GM12878 (cell line): ENCODE results near the gene CTIF. TPM values are rescaled to one million over a fixed set of nuclear protein-coding genes. Genes with fewer than 3 reads are reported as not detected.

Experiments
- ATAC-seq: fragments of 200-7000 bp; cut with Tn5 transposase; 3 replicates; pipeline ENCODE4 v1.9.1; 2020; ENCODE audit warnings: mild to moderate bottlenecking, moderate library complexity
- BruUV-seq: library from RNA; stranded (reverse); fragments of 400-500 nt; replicated peaks from 2 replicates; lab custom pipeline; 2021; lab: Mats Ljungman, UMichigan
- CTCF ChIA-PET: fragments of 300-600 bp; sonication (Branson Sonifier 250); formaldehyde crosslinking; extraction: SDS; loops from one replicate; lab custom pipeline; 2021; ENCODE audit warnings: inconsistent platforms; lab: Yijun Ruan, JAX
- POLR2A ChIA-PET: fragments of 350-600 bp; formaldehyde crosslinking; extraction: SDS; loops from one replicate; lab custom pipeline; 2021; ENCODE audit warnings: inconsistent platforms; lab: Charles Lee
- RAD21 ChIA-PET: fragments of 300-600 bp; sonication (Branson Sonifier 250); formaldehyde crosslinking; loops from one replicate; lab custom pipeline; 2023; ENCODE audit warnings: antibody characterized with exemption; ENCODE audit not compliant: unreplicated experiment; lab: Charles Lee
- SMC1A ChIA-PET: fragments of 300-600 bp; sonication (Branson Sonifier 250); formaldehyde crosslinking; loops from one replicate; lab custom pipeline; 2023; ENCODE audit not compliant: unreplicated experiment, uncharacterized antibody; lab: Charles Lee
- DNase-seq: peaks from one replicate; pipeline ENCODE4 v3.0.0-alpha.2; 2011; ENCODE audit warnings: low read depth, low spot score
- FAIRE-seq: peaks from 3 replicates; lab custom pipeline; 2011; peaks lifted over from hg19 to GRCh38; lab: Jason Lieb, UNC
- H2AFZ ChIP-seq: 2 replicates; pipeline ENCODE4 v1.6.0; 2011; ENCODE audit warnings: low read depth, low read length, control low read depth; ENCODE audit not compliant: control insufficient read depth
- H3K27ac ChIP-seq: 2 replicates; pipeline ENCODE4 v1.5.1; 2011; ENCODE audit warnings: control low read depth; ENCODE audit not compliant: control insufficient read depth, insufficient read depth
- H3K27me3 ChIP-seq, 2 experiments: replicated peaks in 1 of 2; 2 replicates each; pipeline versions ENCODE4 v1.6.0 to v1.6.1; 2011; ENCODE audit warnings: low read length in 1 of 2; ENCODE audit not compliant: control insufficient read depth in 2 of 2, insufficient read depth in 2 of 2
- H3K36me3 ChIP-seq, 2 experiments: 2 replicates each; pipeline ENCODE4 v1.5.1; 2011; ENCODE audit warnings: low read length in 1 of 2; ENCODE audit not compliant: control insufficient read depth in 2 of 2, insufficient read depth in 2 of 2
- H3K4me1 ChIP-seq: 2 replicates; pipeline ENCODE4 v1.6.1; 2011; ENCODE audit warnings: mild to moderate bottlenecking, low read length, moderate library complexity, mixed read lengths; ENCODE audit not compliant: control insufficient read depth, insufficient read depth
- H3K4me2 ChIP-seq: 2 replicates; pipeline ENCODE4 v1.6.0; 2011; ENCODE audit warnings: control low read depth; ENCODE audit not compliant: control insufficient read depth, insufficient read depth
- H3K4me3 ChIP-seq: fragments of 200-600 bp; sonication (generic); 2 replicates; pipeline ENCODE4 v1.5.1; 2016
- H3K79me2 ChIP-seq: 2 replicates; pipeline ENCODE4 v1.6.0; 2011; ENCODE audit warnings: low read length; ENCODE audit not compliant: control insufficient read depth, insufficient read depth
- H3K9ac ChIP-seq: 2 replicates; pipeline ENCODE4 v1.8.0; 2011; ENCODE audit warnings: low read length, control low read depth, mixed read lengths; ENCODE audit not compliant: control insufficient read depth, insufficient read depth
- H3K9me3 ChIP-seq: replicated peaks from 3 replicates; pipeline ENCODE4 v1.5.1; 2011; ENCODE audit warnings: mild to moderate bottlenecking, low read length; ENCODE audit not compliant: control insufficient read depth, insufficient read depth
- H4K20me1 ChIP-seq: 2 replicates; pipeline ENCODE4 v1.6.0; 2011; ENCODE audit not compliant: control insufficient read depth, insufficient read depth
- BMI1 ChIP-seq: fragments of 450-650 bp; IDR thresholded peaks from 2 replicates; pipeline ENCODE4 v1.6.1; 2016; ENCODE audit warnings: mild to moderate bottlenecking, moderate library complexity, borderline replicate concordance
- CEBPB ChIP-seq, 2 experiments: fragments of 150-350 bp in 1 of 2; IDR thresholded peaks; 2 replicates each; pipeline ENCODE4 v1.6.1; 2012 to 2014; ENCODE audit warnings: low read depth in 2 of 2, low read length in 2 of 2, borderline replicate concordance in 1 of 2, inconsistent platforms in 1 of 2
- EGR1 ChIP-seq, 2 experiments: IDR thresholded peaks; 1 replicate in 1 of 2; 2 replicates in 1 of 2; pipeline ENCODE4 v1.6.1; 2011 to 2012; ENCODE audit warnings: low read depth in 2 of 2, low read length in 2 of 2, borderline replicate concordance in 1 of 2, mild to moderate bottlenecking in 1 of 2, moderate library complexity in 1 of 2
- IKZF1 ChIP-seq: fragments of 450-650 bp; conservative IDR thresholded peaks from 2 replicates; pipeline ENCODE4 v1.6.1; 2017; ENCODE audit warnings: antibody characterized with exemption, mild to moderate bottlenecking
- IKZF2 ChIP-seq, 2 experiments: fragments of 450-650 bp; IDR thresholded peaks; 2 replicates each; pipeline ENCODE4 v1.6.1; 2017; ENCODE audit warnings: mild to moderate bottlenecking in 2 of 2, moderate library complexity in 2 of 2
- JUND ChIP-seq: IDR thresholded peaks from 2 replicates; pipeline ENCODE4 v1.6.1; 2012; ENCODE audit warnings: low read depth, mild to moderate bottlenecking, low read length, improper control_type of control experiment, moderate library complexity
- MTA2 ChIP-seq: fragments of 450-650 bp; IDR thresholded peaks from 2 replicates; pipeline ENCODE4 v1.6.1; 2016; ENCODE audit warnings: low read depth, mild to moderate bottlenecking, moderate library complexity
- NFYB ChIP-seq: IDR thresholded peaks from 2 replicates; pipeline ENCODE4 v1.6.1; 2011; ENCODE audit warnings: low read depth, mild to moderate bottlenecking, low read length, improper control_type of control experiment, moderate library complexity; ENCODE audit not compliant: insufficient read depth
- NR2F1 ChIP-seq: fragments of 450-650 bp; conservative IDR thresholded peaks from 2 replicates; pipeline ENCODE4 v1.6.1; 2017; ENCODE audit warnings: mild to moderate bottlenecking
- RAD21 ChIP-seq: IDR thresholded peaks from 2 replicates; pipeline ENCODE4 v1.6.1; 2011; ENCODE audit warnings: mild to moderate bottlenecking, low read depth, low read length, moderate library complexity; ENCODE audit not compliant: insufficient read depth
- SMARCA5 ChIP-seq: fragments of 450-650 bp; IDR thresholded peaks from 2 replicates; pipeline ENCODE4 v1.6.1; 2017; ENCODE audit warnings: mild to moderate bottlenecking
- SMC3 ChIP-seq: IDR thresholded peaks from 2 replicates; pipeline ENCODE4 v1.6.1; 2011; ENCODE audit warnings: low read length, improper control_type of control experiment, borderline replicate concordance
- SP1 ChIP-seq: IDR thresholded peaks from one replicate; pipeline ENCODE4 v1.6.1; 2011; ENCODE audit warnings: low read depth, low read length
- STAT1 ChIP-seq: fragments of 450-650 bp; conservative IDR thresholded peaks from 2 replicates; pipeline ENCODE4 v1.6.1; 2014; ENCODE audit warnings: antibody characterized with exemption, mild to moderate bottlenecking
- TCF12 ChIP-seq: IDR thresholded peaks from 2 replicates; pipeline ENCODE4 v1.6.1; 2011; ENCODE audit warnings: low read depth, mild to moderate bottlenecking, low read length
- ZNF217 ChIP-seq: fragments of 450-650 bp; IDR thresholded peaks from 2 replicates; pipeline ENCODE4 v1.6.1; 2017; ENCODE audit warnings: antibody characterized with exemption, mild to moderate bottlenecking
- WGBS: methylation state at CpG from one replicate; pipeline ENCODE4 v1.1.6; 2016; ENCODE audit warnings: low lambda C conversion rate; ENCODE audit not compliant: insufficient replicate concordance, insufficient coverage; ENCODE audit errors: missing lambda C conversion rate; 5-methylcytosine and 5-hydroxymethylcytosine counted together
- in situ Hi-C: fragments of 300-500 bp; cut with MboI; formaldehyde crosslinking; loops from 9 replicates; pipeline ENCODE4 v1.14.3; 2018; ENCODE audit warnings: mixed read lengths
- intact Hi-C: fragments of 100-400 bp; cut with micrococcal nuclease; formaldehyde crosslinking; loops from one replicate; pipeline ENCODE4 v1.14.2; 2022; ENCODE audit not compliant: unreplicated experiment
- polyA plus RNA-seq, 11 experiments: library from polyadenylated mRNA; depleted of rRNA in 4 of 11; unstranded in 6 of 11; stranded (reverse) in 5 of 11; fragments of >200 nt; fragmentation: Nextera tagmentation in 4 of 11; fragmentation: Illumina TruSeq in 1 of 11; extraction: Ambion mirVana in 4 of 11; extraction: Trizol in 1 of 11; gene quantifications; 1 replicate in 1 of 11; 2 replicates in 10 of 11; pipeline versions ENCODE4 v1.2.1 to v1.2.3, GENCODE V29; 2011 to 2016; ENCODE audit warnings: inconsistent platforms in 2 of 11, missing spikeins in 2 of 11, low read depth in 1 of 11
- total RNA-seq, 4 experiments: library from RNA; depleted of rRNA in 3 of 4; stranded (reverse); fragments of >200 nt in 3 of 4; fragmentation: Illumina TruSeq in 1 of 4; extraction: Trizol in 1 of 4; gene quantifications; 2 replicates each; pipeline versions ENCODE4 v1.2.1 to v1.2.3, GENCODE V29; 2013 to 2021
- TF ChIP-seq, protein P1 (sequence below): fragments of 450-650 bp; IDR thresholded peaks from 2 replicates; pipeline ENCODE4 v1.6.1; 2017; ENCODE audit warnings: mild to moderate bottlenecking, moderate library complexity
- TF ChIP-seq, protein P2 (sequence below), 3 experiments: IDR thresholded peaks in 2 of 3; conservative IDR thresholded peaks in 1 of 3; 2 replicates each; pipeline ENCODE4 v1.5.1; 2011; ENCODE audit warnings: low read depth in 3 of 3, low read length in 3 of 3, mild to moderate bottlenecking in 3 of 3, control low read depth in 2 of 3, moderate library complexity in 2 of 3, inconsistent platforms in 1 of 3, mixed read lengths in 1 of 3; ENCODE audit not compliant: control insufficient read depth in 2 of 3, insufficient read depth in 1 of 3; ENCODE audit errors: extremely low read depth in 1 of 3

The CTIF gene
- total and polyA plus RNA-seq, 10 of the 15 experiments (the other 5 are each of a cell fraction or from before 2014, with no cell fraction given): 0.06 to 11.6 (median 2.5) TPM

DNA sequence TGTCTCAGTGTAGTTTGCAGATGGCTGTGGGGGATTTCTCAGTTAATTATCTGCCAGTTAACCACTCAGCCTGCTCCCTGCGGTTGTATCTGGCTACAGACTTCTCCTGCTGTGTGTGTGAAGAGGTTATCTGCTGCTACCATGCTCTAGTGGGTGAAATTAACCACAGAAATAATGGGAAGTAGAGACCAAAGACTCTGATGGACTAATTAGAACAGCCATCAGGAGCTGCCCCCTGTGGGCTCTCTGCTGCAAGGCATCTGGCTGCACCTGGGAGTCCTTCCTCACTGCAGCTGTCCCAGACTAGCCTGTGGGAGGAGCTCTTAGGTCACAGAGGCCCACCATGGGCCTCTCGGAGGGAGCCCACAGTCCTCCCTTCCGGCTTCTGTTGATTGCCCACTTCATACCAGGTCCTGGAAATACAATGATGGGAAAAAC lies 66.6 kb downstream of the CTIF start:
- intact Hi-C loops (no loop called here), in situ Hi-C loops (no loop called here)
- RAD21 ChIA-PET: no interaction called here
- Histone ChIP-seq H4K20me1 (no peaks in the 10 kb centered on the region; the same call in 1 of the 2 replicates), H3K4me1 (no peaks in the 10 kb centered on the region; the same call in 1 of the 2 replicates), H3K79me2 (no peaks in the 10 kb centered on the region), H3K4me2 (no peak overlapping the region), H3K27me3 (no peaks in the 10 kb centered on the region), H3K36me3 (no peaks in the 10 kb centered on the region), H3K9ac (no peak overlapping the region), H3K9me3 (no peaks in the 10 kb centered on the region), H3K27ac (no peak overlapping the region), H2AFZ (no peak overlapping the region), H3K4me3 (no peak overlapping the region)
- POLR2A ChIA-PET: no interaction called here
- no peak for FAIRE-seq
- no TSS peak for BruUV-seq
- DNase-seq: peak; percentile 23
- ATAC-seq: peak; percentile 88
- 22% methylated on average over 3 of the region's 3 CpGs for WGBS
- CTCF ChIA-PET: interaction anchor here (1.4 kb wide), 1 partner anchor 9 kb away, joined by 3 read pairs; no protein-coding TSS in a partner anchor
- SMC1A ChIA-PET: no interaction called here
- TF ChIP-seq NR2F1 (0 out of 2 replicates have a peak, but pooled peaks have one; percentile 22), ZNF217 (no peak), EGR1 (IDR thresholded peaks at IDR 0.05; ENCODE audit: borderline replicate concordance in 1 of 2, low read depth in 2 of 2, low read length in 2 of 2) (no peak), JUND (no peak), IKZF2 (IDR thresholded peaks at IDR 0.05) (peak; percentile 25 to 50; a peak in 2 of 4 replicates), IKZF1 (peak; percentile 57; the same call in 1 of the 2 replicates), CEBPB (IDR thresholded peaks at IDR 0.05; ENCODE audit: borderline replicate concordance in 1 of 2, low read depth in 2 of 2, low read length in 2 of 2) (no peak), SP1 (no peak), STAT1 (no peak), RAD21 (peak; percentile 41), TCF12 (0 out of 2 replicates have a peak, but pooled peaks have one; percentile 40), NFYB (no peak), SMARCA5 (no peak), MTA2 (peak; percentile 27; the same call in 1 of the 2 replicates), SMC3 (peak; percentile 24; the same call in 1 of the 2 replicates), BMI1 (no peak)
- TF ChIP-seq, protein P1, sequence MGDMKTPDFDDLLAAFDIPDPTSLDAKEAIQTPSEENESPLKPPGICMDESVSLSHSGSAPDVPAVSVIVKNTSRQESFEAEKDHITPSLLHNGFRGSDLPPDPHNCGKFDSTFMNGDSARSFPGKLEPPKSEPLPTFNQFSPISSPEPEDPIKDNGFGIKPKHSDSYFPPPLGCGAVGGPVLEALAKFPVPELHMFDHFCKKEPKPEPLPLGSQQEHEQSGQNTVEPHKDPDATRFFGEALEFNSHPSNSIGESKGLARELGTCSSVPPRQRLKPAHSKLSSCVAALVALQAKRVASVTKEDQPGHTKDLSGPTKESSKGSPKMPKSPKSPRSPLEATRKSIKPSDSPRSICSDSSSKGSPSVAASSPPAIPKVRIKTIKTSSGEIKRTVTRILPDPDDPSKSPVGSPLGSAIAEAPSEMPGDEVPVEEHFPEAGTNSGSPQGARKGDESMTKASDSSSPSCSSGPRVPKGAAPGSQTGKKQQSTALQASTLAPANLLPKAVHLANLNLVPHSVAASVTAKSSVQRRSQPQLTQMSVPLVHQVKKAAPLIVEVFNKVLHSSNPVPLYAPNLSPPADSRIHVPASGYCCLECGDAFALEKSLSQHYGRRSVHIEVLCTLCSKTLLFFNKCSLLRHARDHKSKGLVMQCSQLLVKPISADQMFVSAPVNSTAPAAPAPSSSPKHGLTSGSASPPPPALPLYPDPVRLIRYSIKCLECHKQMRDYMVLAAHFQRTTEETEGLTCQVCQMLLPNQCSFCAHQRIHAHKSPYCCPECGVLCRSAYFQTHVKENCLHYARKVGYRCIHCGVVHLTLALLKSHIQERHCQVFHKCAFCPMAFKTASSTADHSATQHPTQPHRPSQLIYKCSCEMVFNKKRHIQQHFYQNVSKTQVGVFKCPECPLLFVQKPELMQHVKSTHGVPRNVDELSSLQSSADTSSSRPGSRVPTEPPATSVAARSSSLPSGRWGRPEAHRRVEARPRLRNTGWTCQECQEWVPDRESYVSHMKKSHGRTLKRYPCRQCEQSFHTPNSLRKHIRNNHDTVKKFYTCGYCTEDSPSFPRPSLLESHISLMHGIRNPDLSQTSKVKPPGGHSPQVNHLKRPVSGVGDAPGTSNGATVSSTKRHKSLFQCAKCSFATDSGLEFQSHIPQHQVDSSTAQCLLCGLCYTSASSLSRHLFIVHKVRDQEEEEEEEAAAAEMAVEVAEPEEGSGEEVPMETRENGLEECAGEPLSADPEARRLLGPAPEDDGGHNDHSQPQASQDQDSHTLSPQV: no peak
- TF ChIP-seq, protein P2, sequence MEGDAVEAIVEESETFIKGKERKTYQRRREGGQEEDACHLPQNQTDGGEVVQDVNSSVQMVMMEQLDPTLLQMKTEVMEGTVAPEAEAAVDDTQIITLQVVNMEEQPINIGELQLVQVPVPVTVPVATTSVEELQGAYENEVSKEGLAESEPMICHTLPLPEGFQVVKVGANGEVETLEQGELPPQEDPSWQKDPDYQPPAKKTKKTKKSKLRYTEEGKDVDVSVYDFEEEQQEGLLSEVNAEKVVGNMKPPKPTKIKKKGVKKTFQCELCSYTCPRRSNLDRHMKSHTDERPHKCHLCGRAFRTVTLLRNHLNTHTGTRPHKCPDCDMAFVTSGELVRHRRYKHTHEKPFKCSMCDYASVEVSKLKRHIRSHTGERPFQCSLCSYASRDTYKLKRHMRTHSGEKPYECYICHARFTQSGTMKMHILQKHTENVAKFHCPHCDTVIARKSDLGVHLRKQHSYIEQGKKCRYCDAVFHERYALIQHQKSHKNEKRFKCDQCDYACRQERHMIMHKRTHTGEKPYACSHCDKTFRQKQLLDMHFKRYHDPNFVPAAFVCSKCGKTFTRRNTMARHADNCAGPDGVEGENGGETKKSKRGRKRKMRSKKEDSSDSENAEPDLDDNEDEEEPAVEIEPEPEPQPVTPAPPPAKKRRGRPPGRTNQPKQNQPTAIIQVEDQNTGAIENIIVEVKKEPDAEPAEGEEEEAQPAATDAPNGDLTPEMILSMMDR (IDR thresholded peaks at IDR 0.05 in 2 of 3, conservative IDR thresholded peaks at IDR 0.05 in 1 of 3; ENCODE audit: control insufficient read depth in 2 of 3, extremely low read depth in 1 of 3, insufficient read depth in 1 of 3, low read depth in 3 of 3, low read length in 3 of 3): peak; percentile 19 to 43 (median 38); a peak in 3 of 6 replicates
